Tibial nerve (tissue), 4 donors: Measurements from ENCODE around the gene RPS6KA5. TPM values are rescaled to one million over a fixed set of nuclear protein-coding genes. Genes with fewer than 3 reads are reported as not detected.

Experiments used
- DNase-seq, 2 donors: peaks; one replicate each; pipeline ENCODE4 v3.0.0-alpha.2; 2019; ENCODE audit warnings: low spot score in 2 of 2
- H3K27ac ChIP-seq, 4 donors: fragments of 200-600 bp; sonication (generic) in 3 of 4; one replicate each; pipeline ENCODE4 v1.5.1; 2017 to 2019; ENCODE audit warnings: mild to moderate bottlenecking in 1 of 4
- H3K27me3 ChIP-seq, 2 donors: fragments of 200-600 bp; sonication (generic) in 1 of 2; one replicate each; pipeline versions ENCODE4 v1.5.1 to v1.6.0; 2017 to 2019
- H3K36me3 ChIP-seq, 3 donors: fragments of 200-600 bp; sonication (generic); one replicate each; pipeline ENCODE4 v1.5.1; 2018 to 2019
- H3K4me1 ChIP-seq, 4 donors: fragments of 200-600 bp; sonication (generic) in 3 of 4; one replicate each; pipeline ENCODE4 v1.5.1; 2017 to 2019
- H3K4me3 ChIP-seq, 4 donors: fragments of 200-600 bp; sonication (generic) in 3 of 4; one replicate each; pipeline ENCODE4 v1.5.1; 2017 to 2019; ENCODE audit warnings: mild to moderate bottlenecking in 1 of 4, moderate library complexity in 1 of 4
- H3K9me3 ChIP-seq, 4 donors: fragments of 200-600 bp; sonication (generic) in 3 of 4; one replicate each; pipeline ENCODE4 v1.5.1; 2017 to 2019
- EP300 ChIP-seq, 2 donors: sonication (generic); formaldehyde crosslinking; IDR thresholded peaks; one replicate each; pipeline ENCODE4 v1.6.1; 2017; ENCODE audit warnings: antibody characterized with exemption in 2 of 2, mild to moderate bottlenecking in 1 of 2
- POLR2A ChIP-seq, 2 donors: fragments of 450-650 bp; IDR thresholded peaks; one replicate each; pipeline ENCODE4 v1.6.1; 2017; ENCODE audit warnings: antibody characterized with exemption in 2 of 2, mild to moderate bottlenecking in 2 of 2, moderate library complexity in 2 of 2
- WGBS, 2 donors: methylation state at CpG; one replicate each; pipeline ENCODE4 v1.1.5; 2018; 5-methylcytosine and 5-hydroxymethylcytosine counted together
- total RNA-seq, 4 donors: library from RNA; depleted of rRNA; stranded (reverse); fragments of >200 nt; gene quantifications; one replicate each; pipeline ENCODE4 v1.1.0, GENCODE V29; 2016
- TF ChIP-seq, protein P1 (sequence below), 5 experiments: fragments of 200-600 bp in 3 of 5; fragments of 450-650 bp in 2 of 5; sonication (generic) in 3 of 5; IDR thresholded peaks; one replicate each; pipeline ENCODE4 v1.5.1; 2016 to 2019; ENCODE audit warnings: antibody characterized with exemption in 5 of 5, mild to moderate bottlenecking in 3 of 5, moderate library complexity in 2 of 5

RPS6KA5 gene
- total RNA-seq, 4 donors from 2014 or later: 8.4 to 12.7 (median 10.1) TPM

GRCh38 chr14:90907178-90907577 is 153.3 kb downstream of the RPS6KA5 start:
- Histone ChIP-seq H3K4me3 (no peak overlapping the region), H3K9me3 (no peaks in the 10 kb centered on the region), H3K27ac (no peak overlapping the region), H3K36me3 (peaks cover 0 to 1% (median 0%) of the 10 kb centered on the region in 3 donors), H3K4me1 (peaks cover 0 to 4% (median 0%) of the 10 kb centered on the region in 4 donors), H3K27me3 (no peaks in the 10 kb centered on the region)
- no peak for DNase-seq
- TF ChIP-seq, protein P1, sequence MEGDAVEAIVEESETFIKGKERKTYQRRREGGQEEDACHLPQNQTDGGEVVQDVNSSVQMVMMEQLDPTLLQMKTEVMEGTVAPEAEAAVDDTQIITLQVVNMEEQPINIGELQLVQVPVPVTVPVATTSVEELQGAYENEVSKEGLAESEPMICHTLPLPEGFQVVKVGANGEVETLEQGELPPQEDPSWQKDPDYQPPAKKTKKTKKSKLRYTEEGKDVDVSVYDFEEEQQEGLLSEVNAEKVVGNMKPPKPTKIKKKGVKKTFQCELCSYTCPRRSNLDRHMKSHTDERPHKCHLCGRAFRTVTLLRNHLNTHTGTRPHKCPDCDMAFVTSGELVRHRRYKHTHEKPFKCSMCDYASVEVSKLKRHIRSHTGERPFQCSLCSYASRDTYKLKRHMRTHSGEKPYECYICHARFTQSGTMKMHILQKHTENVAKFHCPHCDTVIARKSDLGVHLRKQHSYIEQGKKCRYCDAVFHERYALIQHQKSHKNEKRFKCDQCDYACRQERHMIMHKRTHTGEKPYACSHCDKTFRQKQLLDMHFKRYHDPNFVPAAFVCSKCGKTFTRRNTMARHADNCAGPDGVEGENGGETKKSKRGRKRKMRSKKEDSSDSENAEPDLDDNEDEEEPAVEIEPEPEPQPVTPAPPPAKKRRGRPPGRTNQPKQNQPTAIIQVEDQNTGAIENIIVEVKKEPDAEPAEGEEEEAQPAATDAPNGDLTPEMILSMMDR (IDR thresholded peaks at IDR 0.05): no peak
- TF ChIP-seq POLR2A (IDR thresholded peaks at IDR 0.05) (no peak), EP300 (IDR thresholded peaks at IDR 0.05) (no peak)
- 93 to 95% methylated on average over 3 of the region's 3 CpGs for WGBS, 2 donors

DNA sequence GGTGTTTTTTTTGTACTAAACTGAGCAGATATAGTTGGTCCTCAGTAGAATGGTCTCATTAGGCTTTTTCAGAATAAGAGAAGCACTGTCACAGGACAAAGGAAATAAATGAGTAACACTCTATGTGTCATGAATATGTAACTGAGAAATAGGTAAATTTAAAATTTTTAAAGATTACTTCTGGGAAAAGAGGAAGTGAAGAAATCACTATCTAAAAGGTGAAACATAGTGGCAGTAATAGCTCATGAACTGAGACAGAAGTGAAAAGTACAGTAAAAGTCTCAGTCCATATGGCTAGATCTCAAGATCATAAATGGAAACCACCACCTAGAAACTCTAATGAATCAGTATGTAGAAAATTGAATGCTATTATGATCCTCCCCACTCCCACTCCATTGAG is 154.9 kb downstream of the RPS6KA5 start:
- DNase-seq: no peak
- no peak overlapping the region for H3K4me3 ChIP-seq

DNA sequence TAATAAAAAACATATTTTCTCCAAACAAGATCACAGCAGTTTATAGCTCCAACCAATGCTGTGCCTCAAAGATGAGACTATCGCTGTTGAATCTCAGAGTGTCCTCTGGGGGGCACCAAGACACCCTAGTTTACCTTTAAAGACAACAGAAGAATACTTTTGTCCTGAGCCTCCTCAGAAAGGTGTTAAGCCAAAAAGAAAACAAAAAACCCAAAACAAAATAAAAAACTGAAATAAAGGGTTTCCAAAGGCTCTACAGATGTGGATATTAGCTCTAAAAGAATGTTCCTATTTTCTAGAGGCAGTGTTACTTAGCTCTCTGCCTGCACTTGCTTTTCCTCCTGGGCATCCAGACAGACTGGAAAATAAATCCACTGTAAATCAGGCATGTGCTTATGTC is 157.3 kb downstream of the RPS6KA5 start:
- Histone ChIP-seq H3K4me1 (peaks cover 0 to 4% (median 0%) of the 10 kb centered on the region in 4 donors), H3K4me3 (no peak overlapping the region), H3K27me3 (no peaks in the 10 kb centered on the region), H3K9me3 (no peaks in the 10 kb centered on the region), H3K36me3 (peaks cover 0 to 17% (median 5%) of the 10 kb centered on the region in 3 donors), H3K27ac (peak overlapping the region in 1 of 4 donors; percentile 23)
- DNase-seq: peak; percentile 36 to 66
- TF ChIP-seq EP300 (IDR thresholded peaks at IDR 0.05) (no peak), POLR2A (IDR thresholded peaks at IDR 0.05) (no peak)
- TF ChIP-seq, protein P1 (IDR thresholded peaks at IDR 0.05): peak; percentile 50 to 76 (median 65)
- WGBS, 2 donors: 0 to 5% methylated on average over 1 of the region's 1 CpG

More for the DNA sequence above, 154.9 kb downstream of the RPS6KA5 start:
- peaks cover 0 to 6% (median 0%) of the 10 kb centered on the region in 3 donors for H3K36me3 ChIP-seq
- no peaks in the 10 kb centered on the region for H3K9me3 ChIP-seq
- TF ChIP-seq EP300 (IDR thresholded peaks at IDR 0.05) (no peak), POLR2A (IDR thresholded peaks at IDR 0.05) (no peak)
- TF ChIP-seq, protein P1 (IDR thresholded peaks at IDR 0.05): no peak
- no peak overlapping the region for H3K27ac ChIP-seq
- no peaks in the 10 kb centered on the region for H3K27me3 ChIP-seq
- H3K4me1 ChIP-seq: peaks cover 0 to 4% (median 0%) of the 10 kb centered on the region in 4 donors

DNA sequence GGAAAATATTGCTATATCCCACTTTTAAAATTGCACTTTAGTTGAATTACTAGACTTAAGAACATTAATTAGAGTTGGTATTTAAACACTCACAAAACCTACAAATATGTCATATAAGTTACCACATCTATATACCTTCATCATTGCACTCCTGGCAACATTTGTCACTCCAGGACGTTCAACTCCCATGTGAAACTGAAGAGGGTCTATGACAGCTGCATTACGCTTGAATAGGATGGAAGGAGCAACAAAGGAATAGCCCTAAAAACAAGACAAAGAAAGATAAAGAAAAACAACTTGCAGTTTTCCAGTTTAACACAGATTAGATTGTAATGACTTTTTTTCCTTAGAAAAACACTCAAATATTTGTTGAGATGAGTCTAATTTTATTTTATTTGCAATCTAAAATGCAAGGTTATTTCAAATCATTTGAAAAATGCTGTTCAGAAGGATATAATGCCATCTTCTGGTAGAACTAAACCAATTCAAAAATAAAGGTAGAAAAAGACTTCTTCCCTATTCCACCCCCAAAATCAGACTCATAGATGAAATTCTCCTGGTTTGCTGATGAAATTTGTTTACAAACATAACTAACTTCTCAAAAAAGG is 159.9 kb downstream of the RPS6KA5 start:
- Histone ChIP-seq H3K36me3 (peaks cover 0 to 42% (median 5%) of the 10 kb centered on the region in 3 donors), H3K9me3 (no peaks in the 10 kb centered on the region), H3K27ac (no peak overlapping the region), H3K4me3 (no peak overlapping the region), H3K27me3 (no peaks in the 10 kb centered on the region), H3K4me1 (peaks cover 0 to 4% (median 0%) of the 10 kb centered on the region in 4 donors)
- DNase-seq: no peak
- TF ChIP-seq EP300 (IDR thresholded peaks at IDR 0.05): no peak
- TF ChIP-seq, protein P1 (IDR thresholded peaks at IDR 0.05): no peak
- TF ChIP-seq POLR2A (IDR thresholded peaks at IDR 0.05): no peak
- 64 to 74% methylated on average over 2 of the region's 2 CpGs for WGBS, 2 donors

- H3K27me3 ChIP-seq: no peaks in the 10 kb centered on the region
- H3K36me3 ChIP-seq: peaks cover 0 to 43% (median 5%) of the 10 kb centered on the region in 3 donors
- no peak overlapping the region for H3K4me3 ChIP-seq
- H3K27ac ChIP-seq: no peak overlapping the region
- no peaks in the 10 kb centered on the region for H3K4me1 ChIP-seq
- no peak for DNase-seq
- H3K9me3 ChIP-seq: no peaks in the 10 kb centered on the region
- TF ChIP-seq POLR2A (IDR thresholded peaks at IDR 0.05): no peak
- TF ChIP-seq, protein P1 (IDR thresholded peaks at IDR 0.05): no peak
- TF ChIP-seq EP300 (IDR thresholded peaks at IDR 0.05): no peak
- 96 to 99% methylated on average over 6 of the region's 6 CpGs for WGBS, 2 donors
These were observed 163.4 kb downstream of the RPS6KA5 start for GRCh38 chr14:90897022-90897421.
